ENCODE measurements around the gene NOP56. TPM values are rescaled to one million over a fixed set of nuclear protein-coding genes. Genes with fewer than 3 reads are reported as not detected.

The NOP56 gene
- total RNA-seq, 3 donors from 2014 or later = 80.8 to 116 (median 107) TPM

GRCh38 chr20:2617099-2617714 lies 35.2 kb upstream of the NOP56 start:
- H3K36me3 ChIP-seq (ENCODE audit: low read depth) = no peaks in the 10 kb centered on the region
- no peaks in the 10 kb centered on the region for H3K9me3 ChIP-seq
- ATAC-seq = no peak
- no peak for DNase-seq
- H3K4me1 ChIP-seq (ENCODE audit: low read depth) = no peaks in the 10 kb centered on the region
- TF ChIP-seq CTCF (IDR thresholded peaks at IDR 0.05) = no peak
- intact Hi-C loops (cut with DNase I, micrococcal nuclease) = no loop called here
- H3K4me3 ChIP-seq = no peak overlapping the region

- TF ChIP-seq CTCF (IDR thresholded peaks at IDR 0.05) = no peak
- DNase-seq = no peak
- no peaks in the 10 kb centered on the region for H3K36me3 ChIP-seq (ENCODE audit: low read depth)
- no peaks in the 10 kb centered on the region for H3K9me3 ChIP-seq
- H3K4me3 ChIP-seq = no peak overlapping the region
- intact Hi-C loops (cut with DNase I, micrococcal nuclease) = no loop called here
- peak; percentile 79 for ATAC-seq
- no peaks in the 10 kb centered on the region for H3K4me1 ChIP-seq (ENCODE audit: low read depth)
Observed at GRCh38 chr20:2618815-2619214, 33.6 kb upstream of the NOP56 start.

GRCh38 chr20:2619337-2619736 lies 33.1 kb upstream of the NOP56 start:
- no peaks in the 10 kb centered on the region for H3K4me1 ChIP-seq (ENCODE audit: low read depth)
- ATAC-seq (no peak), DNase-seq (no peak)
- no peaks in the 10 kb centered on the region for H3K9me3 ChIP-seq
- intact Hi-C loops (cut with DNase I, micrococcal nuclease) = no loop called here
- H3K36me3 ChIP-seq (ENCODE audit: low read depth) = no peaks in the 10 kb centered on the region
- TF ChIP-seq CTCF (IDR thresholded peaks at IDR 0.05) = no peak
- no peak overlapping the region for H3K4me3 ChIP-seq

- H3K36me3 ChIP-seq (ENCODE audit: low read depth) = no peaks in the 10 kb centered on the region
- no peaks in the 10 kb centered on the region for H3K9me3 ChIP-seq
- no peak overlapping the region for H3K4me3 ChIP-seq
- intact Hi-C loops (cut with DNase I, micrococcal nuclease) = no loop called here
- no peak for DNase-seq
- TF ChIP-seq CTCF (IDR thresholded peaks at IDR 0.05) = no peak
- ATAC-seq = no peak
- no peaks in the 10 kb centered on the region for H3K4me1 ChIP-seq (ENCODE audit: low read depth)
Observed at GRCh38 chr20:2619961-2620595, 32.4 kb upstream of the NOP56 start.

- Histone ChIP-seq H3K36me3 (ENCODE audit: low read depth) (no peaks in the 10 kb centered on the region), H3K4me1 (ENCODE audit: low read depth) (no peaks in the 10 kb centered on the region), H3K9me3 (no peaks in the 10 kb centered on the region), H3K4me3 (no peak overlapping the region)
- intact Hi-C loops (cut with DNase I, micrococcal nuclease) = no loop called here
- TF ChIP-seq CTCF (IDR thresholded peaks at IDR 0.05) = no peak
- ATAC-seq (no peak), DNase-seq (no peak)
Observed at GRCh38 chr20:2624190-2624589, 28.2 kb upstream of the NOP56 start.

All from mucosa of descending colon (tissue), 3 donors.